Astrocyte (in vitro differentiated cells and primary cell): ENCODE results near the gene USHBP1.

Experiments used
- EZH2 ChIP-seq: IDR thresholded peaks from 2 replicates; pipeline ENCODE4 v1.6.1; 2012; ENCODE audit warnings: mild to moderate bottlenecking, low read length, inconsistent platforms; ENCODE audit not compliant: insufficient read depth
- TF ChIP-seq, protein P1 (sequence below): IDR thresholded peaks from 2 replicates; pipeline ENCODE4 v1.5.1; 2011; ENCODE audit warnings: low read depth, mild to moderate bottlenecking, inconsistent platforms, low read length, moderate library complexity; ENCODE audit not compliant: insufficient read depth

DNA sequence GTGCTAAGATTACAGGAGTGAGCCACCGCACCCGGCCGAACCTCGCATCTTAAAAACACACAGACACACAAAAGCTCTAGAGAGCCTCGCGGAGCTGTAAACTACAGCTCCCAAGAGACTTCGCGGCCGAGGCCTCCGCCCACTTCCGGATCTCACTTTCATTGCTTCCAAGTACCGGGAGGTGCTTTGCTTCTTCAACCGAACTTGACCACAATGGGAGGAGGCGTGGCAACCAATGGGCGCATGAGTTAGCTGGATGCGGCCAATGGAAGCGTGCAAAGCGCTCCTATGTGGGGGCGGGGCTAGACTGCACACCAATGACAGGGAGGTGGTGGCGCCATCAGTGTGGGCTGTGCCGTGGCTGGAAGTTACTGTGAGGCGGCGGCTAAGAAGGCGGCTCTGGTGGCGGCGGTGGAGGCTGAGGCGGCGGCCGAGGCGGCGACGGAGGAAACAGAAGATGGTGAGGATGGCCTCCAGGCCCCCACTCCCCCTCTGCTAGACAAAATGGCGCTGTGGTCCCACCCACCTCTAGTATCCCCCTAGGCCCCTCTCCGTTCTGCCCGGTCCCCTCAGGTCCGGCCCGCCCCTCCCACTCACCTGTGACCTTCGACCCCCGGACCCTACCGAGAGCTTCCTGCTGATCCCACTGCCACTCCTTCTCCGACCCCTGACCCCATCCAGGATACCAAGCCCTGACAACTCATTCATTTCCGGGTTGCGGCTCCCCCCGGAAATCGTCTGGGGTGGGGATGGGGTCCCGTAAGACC is 44.8 kb upstream of the USHBP1 start, which contains the start of gene DDA1:
- TF ChIP-seq, protein P1, sequence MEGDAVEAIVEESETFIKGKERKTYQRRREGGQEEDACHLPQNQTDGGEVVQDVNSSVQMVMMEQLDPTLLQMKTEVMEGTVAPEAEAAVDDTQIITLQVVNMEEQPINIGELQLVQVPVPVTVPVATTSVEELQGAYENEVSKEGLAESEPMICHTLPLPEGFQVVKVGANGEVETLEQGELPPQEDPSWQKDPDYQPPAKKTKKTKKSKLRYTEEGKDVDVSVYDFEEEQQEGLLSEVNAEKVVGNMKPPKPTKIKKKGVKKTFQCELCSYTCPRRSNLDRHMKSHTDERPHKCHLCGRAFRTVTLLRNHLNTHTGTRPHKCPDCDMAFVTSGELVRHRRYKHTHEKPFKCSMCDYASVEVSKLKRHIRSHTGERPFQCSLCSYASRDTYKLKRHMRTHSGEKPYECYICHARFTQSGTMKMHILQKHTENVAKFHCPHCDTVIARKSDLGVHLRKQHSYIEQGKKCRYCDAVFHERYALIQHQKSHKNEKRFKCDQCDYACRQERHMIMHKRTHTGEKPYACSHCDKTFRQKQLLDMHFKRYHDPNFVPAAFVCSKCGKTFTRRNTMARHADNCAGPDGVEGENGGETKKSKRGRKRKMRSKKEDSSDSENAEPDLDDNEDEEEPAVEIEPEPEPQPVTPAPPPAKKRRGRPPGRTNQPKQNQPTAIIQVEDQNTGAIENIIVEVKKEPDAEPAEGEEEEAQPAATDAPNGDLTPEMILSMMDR: no peak
- TF ChIP-seq EZH2: no peak
